Measurements from ENCODE around the gene INPP4B.

DNA sequence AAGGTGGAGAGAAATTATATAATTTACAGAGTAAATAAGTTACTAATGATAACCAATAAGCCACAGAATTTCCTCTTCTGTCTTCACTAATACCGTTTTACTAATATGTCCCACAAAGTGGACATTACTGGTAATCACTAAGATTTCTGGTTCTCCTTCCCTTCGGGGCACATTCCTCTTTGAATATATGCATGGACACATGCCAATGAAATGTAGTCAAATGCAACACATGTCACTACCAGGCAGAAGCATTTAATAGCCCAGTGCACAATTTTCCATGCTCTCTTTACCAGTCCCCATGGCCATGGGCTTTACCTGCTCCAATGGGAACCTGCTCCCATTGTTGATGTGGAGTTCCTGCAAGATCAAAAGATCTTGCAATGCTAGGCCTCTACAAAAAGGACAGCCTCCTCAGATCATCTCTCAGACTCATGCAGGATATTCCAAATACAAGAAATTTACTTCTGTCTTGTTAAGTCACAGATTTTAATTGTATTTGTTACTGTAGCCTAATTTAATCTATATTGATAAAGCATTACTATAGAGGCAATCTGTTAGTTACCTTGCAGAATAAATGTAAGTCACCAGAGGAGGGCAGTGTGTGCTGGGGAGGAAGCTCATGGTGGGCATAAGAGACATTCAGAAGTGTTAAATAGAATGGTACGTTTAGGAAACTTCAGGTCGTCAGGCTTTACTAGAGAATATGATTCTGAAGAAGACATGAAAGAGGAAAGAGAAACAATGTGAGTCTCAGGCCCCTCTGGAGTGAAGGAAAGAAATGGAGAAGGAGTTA is 37.1 kb upstream of the INPP4B start:
- TF ChIP-seq, protein P1, sequence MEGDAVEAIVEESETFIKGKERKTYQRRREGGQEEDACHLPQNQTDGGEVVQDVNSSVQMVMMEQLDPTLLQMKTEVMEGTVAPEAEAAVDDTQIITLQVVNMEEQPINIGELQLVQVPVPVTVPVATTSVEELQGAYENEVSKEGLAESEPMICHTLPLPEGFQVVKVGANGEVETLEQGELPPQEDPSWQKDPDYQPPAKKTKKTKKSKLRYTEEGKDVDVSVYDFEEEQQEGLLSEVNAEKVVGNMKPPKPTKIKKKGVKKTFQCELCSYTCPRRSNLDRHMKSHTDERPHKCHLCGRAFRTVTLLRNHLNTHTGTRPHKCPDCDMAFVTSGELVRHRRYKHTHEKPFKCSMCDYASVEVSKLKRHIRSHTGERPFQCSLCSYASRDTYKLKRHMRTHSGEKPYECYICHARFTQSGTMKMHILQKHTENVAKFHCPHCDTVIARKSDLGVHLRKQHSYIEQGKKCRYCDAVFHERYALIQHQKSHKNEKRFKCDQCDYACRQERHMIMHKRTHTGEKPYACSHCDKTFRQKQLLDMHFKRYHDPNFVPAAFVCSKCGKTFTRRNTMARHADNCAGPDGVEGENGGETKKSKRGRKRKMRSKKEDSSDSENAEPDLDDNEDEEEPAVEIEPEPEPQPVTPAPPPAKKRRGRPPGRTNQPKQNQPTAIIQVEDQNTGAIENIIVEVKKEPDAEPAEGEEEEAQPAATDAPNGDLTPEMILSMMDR (IDR thresholded peaks at IDR 0.05) = peak in 1 of 3 experiments; percentile 29
- no peak for TF ChIP-seq POLR2A (IDR thresholded peaks at IDR 0.05)

Data from testis (tissue), 2 donors.